Measurements from ENCODE around the gene SLC16A12. TPM values are rescaled to one million over a fixed set of nuclear protein-coding genes. Genes with fewer than 3 reads are reported as not detected.
"Not testable (repeated sequence)": the region's sequence is repeated elsewhere in the genome, so short reads cannot be mapped to it uniquely, and the experiment has no call there.

Gene SLC16A12
- total and polyA plus RNA-seq, 8 donors, result 6.0 to 38.2 (median 23.6) TPM

DNA sequence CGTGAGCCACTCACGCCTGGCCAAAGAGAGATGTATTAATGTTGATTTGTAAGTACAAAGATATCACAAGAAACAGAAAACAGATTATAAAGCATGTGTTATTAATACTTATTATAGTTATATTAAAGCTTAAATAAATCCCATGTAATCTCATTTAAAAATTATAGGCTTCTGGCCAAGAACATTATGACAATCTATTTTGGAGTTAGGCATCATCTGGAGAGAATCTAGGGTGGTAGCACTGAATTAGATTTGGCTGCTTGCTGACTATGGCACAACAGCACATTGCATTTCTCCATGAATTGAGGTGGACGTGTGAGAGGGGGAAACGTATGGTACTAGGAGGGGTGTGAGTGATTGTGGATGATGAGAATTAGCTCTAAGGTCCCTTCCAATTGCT, 16.8 kb upstream of the SLC16A12 start:
- no peak for DNase-seq
- H3K27me3 ChIP-seq, result no peaks in the 10 kb centered on the region
- WGBS, 2 donors, result 93 to 98% methylated on average over 4 of the region's 4 CpGs
- FAIRE-seq, result no peak
- no peaks in the 10 kb centered on the region for H3K36me3 ChIP-seq
- H3K4me1 ChIP-seq, result peaks cover 10 to 27% (median 14%) of the 10 kb centered on the region in 3 donors
- H3K27ac ChIP-seq, result no peak overlapping the region
- no peaks in the 10 kb centered on the region for H3K9me3 ChIP-seq
- ATAC-seq, result no peak
- intact Hi-C loops (cut with DNase I), result loop anchor here in 1 of 3 donors (5.0 kb wide), 1 partner anchor 125 kb away; no protein-coding TSS in a partner anchor
- no peak overlapping the region for H3K4me3 ChIP-seq
- TF ChIP-seq CTCF (IDR thresholded peaks at IDR 0.05), result no peak

GRCh38 chr10:89550509-89550908, 15.1 kb upstream of the SLC16A12 start:
- intact Hi-C loops (cut with DNase I), result loop anchor here in 1 of 3 donors (5.0 kb wide), 1 partner anchor 123 kb away; no protein-coding TSS in a partner anchor
- Histone ChIP-seq H3K4me3 (no peak overlapping the region), H3K4me1 (peaks cover 10 to 27% (median 14%) of the 10 kb centered on the region in 3 donors), H3K9me3 (no peaks in the 10 kb centered on the region), H3K27ac (no peak overlapping the region), H3K36me3 (no peaks in the 10 kb centered on the region), H3K27me3 (no peaks in the 10 kb centered on the region)
- ATAC-seq (peak in 2 of 4 donors; percentile 23 to 38), DNase-seq (peak in 5 of 6 donors; percentile 45 to 67 (median 63)), FAIRE-seq (no peak)
- TF ChIP-seq CTCF (IDR thresholded peaks at IDR 0.05), result no peak
- WGBS, 2 donors, result 38 to 39% methylated on average over 5 of the region's 5 CpGs

DNA sequence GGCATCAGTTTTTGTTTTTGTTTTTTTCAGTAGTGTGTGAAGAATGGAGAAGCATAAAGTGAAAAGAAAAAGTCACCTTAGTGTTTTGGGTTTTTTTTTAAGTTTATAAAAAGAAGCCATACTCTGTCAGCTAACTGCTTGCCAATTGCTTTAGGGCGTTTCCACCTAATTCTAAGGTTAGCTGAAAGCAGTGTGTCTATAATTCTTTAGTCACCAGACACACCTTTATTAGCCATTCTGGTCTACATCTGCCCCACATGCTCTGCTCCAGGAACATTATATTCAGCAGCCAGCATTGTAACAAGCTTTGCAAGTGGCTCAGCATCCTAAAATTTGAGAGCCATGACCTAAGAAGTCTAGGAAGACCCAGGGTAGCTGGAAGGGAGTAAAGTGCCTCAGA, 14.1 kb upstream of the SLC16A12 start:
- FAIRE-seq, result no peak
- Histone ChIP-seq H3K4me3 (no peak overlapping the region), H3K9me3 (no peaks in the 10 kb centered on the region), H3K27me3 (no peaks in the 10 kb centered on the region), H3K4me1 (peaks cover 10 to 27% (median 14%) of the 10 kb centered on the region in 3 donors), H3K27ac (no peak overlapping the region), H3K36me3 (no peaks in the 10 kb centered on the region)
- ATAC-seq, result no peak
- no peak for TF ChIP-seq CTCF (IDR thresholded peaks at IDR 0.05)
- no peak for DNase-seq
- WGBS, 2 donors, result 73 to 97% methylated on average over 1 of the region's 1 CpG
- intact Hi-C loops (cut with DNase I), result no loop called here

GRCh38 chr10:89548673-89549072, 13.3 kb upstream of the SLC16A12 start:
- ATAC-seq (no peak), DNase-seq (no peak), FAIRE-seq (no peak)
- Histone ChIP-seq H3K4me1 (peaks cover 10 to 26% (median 14%) of the 10 kb centered on the region in 3 donors), H3K9me3 (no peaks in the 10 kb centered on the region), H3K27me3 (no peaks in the 10 kb centered on the region), H3K27ac (peak overlapping the region in 1 of 4 donors; percentile 35), H3K4me3 (no peak overlapping the region), H3K36me3 (no peaks in the 10 kb centered on the region)
- 72 to 76% methylated on average over 6 of the region's 6 CpGs for WGBS, 2 donors
- no peak for TF ChIP-seq CTCF (IDR thresholded peaks at IDR 0.05)
- intact Hi-C loops (cut with DNase I), result no loop called here

GRCh38 chr10:89547853-89548513, 12.6 kb upstream of the SLC16A12 start:
- ATAC-seq, result peak; percentile 77 to 91 (median 85)
- FAIRE-seq, result no peak
- H3K4me1 ChIP-seq, result peaks cover 10 to 23% (median 14%) of the 10 kb centered on the region in 3 donors
- no peaks in the 10 kb centered on the region for H3K27me3 ChIP-seq
- no peak for TF ChIP-seq CTCF (IDR thresholded peaks at IDR 0.05)
- peak overlapping the region in 2 of 4 donors; percentile 3 to 35 for H3K27ac ChIP-seq
- no peaks in the 10 kb centered on the region for H3K9me3 ChIP-seq
- DNase-seq, result peak in 2 of 6 donors; percentile 59 to 72
- WGBS, 2 donors, result 24 to 28% methylated on average over 2 of the region's 2 CpGs
- intact Hi-C loops (cut with DNase I), result no loop called here
- no peak overlapping the region for H3K4me3 ChIP-seq
- H3K36me3 ChIP-seq, result no peaks in the 10 kb centered on the region

GRCh38 chr10:89546651-89547050, 11.3 kb upstream of the SLC16A12 start:
- H3K9me3 ChIP-seq; H3K4me3 ChIP-seq; FAIRE-seq; intact Hi-C loops (cut with DNase I); DNase-seq; H3K27ac ChIP-seq; ATAC-seq; H3K27me3 ChIP-seq; H3K36me3 ChIP-seq: not testable (repeated sequence)
- WGBS, 2 donors, result 100% methylated on average over 1 of the region's 1 CpG
- H3K4me1 ChIP-seq, result peaks cover 10 to 23% (median 14%) of the 10 kb centered on the region in 3 donors
